GM12878 (cell line): ENCODE data around the gene TCP11L2.
A peak's percentile ranks its signal among the peaks of the same experiment; 100 is the strongest.

Experiments
- CTCF ChIP-seq, 3 experiments: IDR thresholded peaks in 2 of 3; conservative IDR thresholded peaks in 1 of 3; 2 replicates each; pipeline ENCODE4 v1.5.1; 2011; ENCODE audit warnings: low read depth in 3 of 3, low read length in 3 of 3, mild to moderate bottlenecking in 3 of 3, control low read depth in 2 of 3, moderate library complexity in 2 of 3, inconsistent platforms in 1 of 3, mixed read lengths in 1 of 3; ENCODE audit not compliant: control insufficient read depth in 2 of 3, insufficient read depth in 1 of 3; ENCODE audit errors: extremely low read depth in 1 of 3
- ESRRA ChIP-seq: IDR thresholded peaks from 2 replicates; pipeline ENCODE4 v1.6.1; 2012; ENCODE audit warnings: mild to moderate bottlenecking, low read length, improper control_type of control experiment
- ETV6 ChIP-seq, 2 experiments: fragments of 450-650 bp in 1 of 2; IDR thresholded peaks in 1 of 2; conservative IDR thresholded peaks in 1 of 2; 2 replicates each; pipeline ENCODE4 v1.6.1; 2014; ENCODE audit warnings: antibody characterized with exemption in 1 of 2, borderline replicate concordance in 1 of 2, low read depth in 1 of 2, mild to moderate bottlenecking in 1 of 2, moderate library complexity in 1 of 2
- GABPA ChIP-seq: IDR thresholded peaks from 2 replicates; pipeline ENCODE4 v1.6.1; 2014; ENCODE audit warnings: antibody characterized with exemption, low read depth, mild to moderate bottlenecking, inconsistent platforms
- KLF5 ChIP-seq: fragments of 450-650 bp; IDR thresholded peaks from 2 replicates; pipeline ENCODE4 v1.6.1; 2014; ENCODE audit warnings: mild to moderate bottlenecking; ENCODE audit not compliant: partially characterized antibody
- NR2F1 ChIP-seq: fragments of 450-650 bp; conservative IDR thresholded peaks from 2 replicates; pipeline ENCODE4 v1.6.1; 2017; ENCODE audit warnings: mild to moderate bottlenecking
- POLR2A ChIP-seq: IDR thresholded peaks from 2 replicates; pipeline ENCODE4 v1.6.1; 2011; ENCODE audit warnings: low read depth, mild to moderate bottlenecking, low read length
- RAD51 ChIP-seq: fragments of 450-650 bp; IDR thresholded peaks from 2 replicates; pipeline ENCODE4 v1.6.1; 2016; ENCODE audit warnings: moderate library complexity, mild to moderate bottlenecking, inconsistent platforms

DNA sequence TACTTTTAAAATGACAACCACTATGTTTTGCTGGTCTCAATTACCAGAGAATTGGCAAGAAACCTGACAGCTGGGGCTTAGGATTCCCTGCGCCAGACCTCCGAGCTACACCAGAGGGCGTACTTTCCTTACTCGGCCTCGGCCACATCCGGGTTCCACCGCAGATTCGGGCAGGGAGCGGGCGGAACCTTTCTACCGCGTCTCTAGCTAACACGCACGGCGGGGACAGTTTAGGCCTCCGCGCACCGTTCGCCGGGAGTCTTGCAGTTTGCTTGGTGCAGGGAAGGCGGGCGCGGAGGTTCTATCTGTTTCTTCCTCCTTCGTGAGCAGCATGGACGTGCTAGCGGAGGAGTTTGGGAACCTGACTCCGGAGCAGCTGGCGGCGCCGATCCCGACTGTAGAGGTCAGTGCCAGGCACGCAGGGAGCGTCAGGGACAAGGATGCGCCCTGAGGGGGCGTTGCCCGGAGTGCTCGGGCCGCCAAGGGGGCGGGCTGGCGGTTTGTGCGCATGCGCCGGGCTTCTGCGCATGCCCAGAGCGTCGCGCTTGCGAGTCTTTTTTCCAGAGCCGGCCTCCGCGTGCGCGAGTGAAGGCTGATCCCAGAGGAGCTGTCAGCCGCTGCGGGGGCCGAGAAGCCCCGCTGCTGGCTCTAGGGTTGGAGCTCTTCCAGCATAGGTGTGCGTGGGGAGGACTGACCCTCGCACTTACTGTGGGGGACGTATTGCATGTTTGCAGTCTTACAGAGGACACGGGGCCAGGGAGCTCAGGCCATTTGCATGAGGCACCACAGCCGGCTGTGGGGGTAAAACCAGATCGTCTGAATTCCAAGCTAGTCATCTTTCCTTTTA, 55.2 kb downstream of the TCP11L2 start, which contains the start of gene POLR3B:
- TF ChIP-seq GABPA (peak; percentile 94), ESRRA (peak; percentile 87), ETV6 (conservative IDR thresholded peaks at IDR 0.05 in 1 of 2, IDR thresholded peaks at IDR 0.05 in 1 of 2; ENCODE audit: borderline replicate concordance in 1 of 2, low read depth in 1 of 2) (no peak; a peak in 1 of 4 replicates), CTCF (IDR thresholded peaks at IDR 0.05 in 2 of 3, conservative IDR thresholded peaks at IDR 0.05 in 1 of 3; ENCODE audit: control insufficient read depth in 2 of 3, extremely low read depth in 1 of 3, insufficient read depth in 1 of 3, low read depth in 3 of 3, low read length in 3 of 3) (peak; percentile 85 to 95 (median 95); a peak in 5 of 6 replicates), POLR2A (peak; percentile 85), RAD51 (no peak), KLF5 (peak; percentile 68), NR2F1 (peak; percentile 80)
